Right lobe of liver (tissue), 6 donors: ENCODE data around the gene UBE2QL1. TPM values are rescaled to one million over a fixed set of nuclear protein-coding genes. Genes with fewer than 3 reads are reported as not detected.

Experiments used
- ATAC-seq, 4 donors: fragments of 200-7000 bp; cut with Tn5 transposase; one replicate each; pipeline ENCODE4 v1.9.1; 2020; ENCODE audit warnings: mild to moderate bottlenecking in 4 of 4, moderate library complexity in 4 of 4
- DNase-seq, 3 donors: peaks; one replicate each; pipeline ENCODE4 v3.0.0-alpha.2; 2020
- H3K27ac ChIP-seq, 3 donors: fragments of 200-600 bp; one replicate each; pipeline ENCODE4 v1.8.0; 2022
- H3K27me3 ChIP-seq, 2 donors: fragments of 200-600 bp; one replicate each; pipeline ENCODE4 v1.8.0; 2022
- H3K36me3 ChIP-seq, 4 donors: fragments of 200-600 bp; sonication (generic) in 1 of 4; one replicate each; pipeline versions ENCODE4 v1.5.1 to v1.8.0; 2017 to 2022; ENCODE audit warnings: control low read depth in 1 of 4
- H3K4me1 ChIP-seq, 4 donors: fragments of 200-600 bp; sonication (generic) in 1 of 4; one replicate each; pipeline versions ENCODE4 v1.5.1 to v1.8.0; 2017 to 2022; ENCODE audit warnings: control low read depth in 1 of 4
- H3K4me3 ChIP-seq, 3 donors: fragments of 200-600 bp; one replicate each; pipeline ENCODE4 v1.8.0; 2022
- H3K9me3 ChIP-seq, 4 donors: fragments of 200-600 bp; sonication (generic) in 1 of 4; one replicate each; pipeline versions ENCODE4 v1.5.1 to v1.8.0; 2017 to 2022; ENCODE audit warnings: control low read depth in 1 of 4
- CTCF ChIP-seq, 4 donors: fragments of 200-600 bp in 3 of 4; fragments of 450-650 bp in 1 of 4; IDR thresholded peaks; one replicate each; pipeline versions ENCODE4 v1.5.1 to v1.8.0; 2016 to 2022; ENCODE audit warnings: antibody characterized with exemption in 4 of 4, mild to moderate bottlenecking in 2 of 4
- POLR2A ChIP-seq: fragments of 450-650 bp; IDR thresholded peaks from one replicate; pipeline ENCODE4 v1.6.1; 2017; ENCODE audit warnings: antibody characterized with exemption, mild to moderate bottlenecking
- WGBS: methylation state at CpG from one replicate; pipeline ENCODE4 v1.1.6; 2018; ENCODE audit warnings: low coverage, low lambda C conversion rate; ENCODE audit not compliant: insufficient coverage; ENCODE audit errors: missing lambda C conversion rate; 5-methylcytosine and 5-hydroxymethylcytosine counted together
- intact Hi-C, 2 donors: fragments of 100-400 bp; cut with DNase I; formaldehyde crosslinking; loops; one replicate each; pipeline versions ENCODE4 v1.11.2 to v1.14.1; 2022
- total RNA-seq, 6 experiments: library from RNA; depleted of rRNA in 2 of 6; stranded (reverse); fragments of >200 nt in 2 of 6; fragmentation: NEBNext Ultra II Directional in 3 of 6; extraction: Animal tissue kit (Norgen Biotek cat#: 25700) in 3 of 6; gene quantifications; one replicate each; pipeline versions ENCODE4 v1.1.0 to v1.2.4, GENCODE V29; 2016 to 2023
- donor health status: DM: no; HTN: yes; CAD: no.
- donor health status: DM: no; HTN: no; CAD: no.
- donor health status: DM: no; HTN: no; CAD: no.
- donor health status: DM: no; HTN: yes; CAD: no.
- donor health status: DM: no; HTN: yes; CAD: no.

The UBE2QL1 gene
- total RNA-seq, 6 experiments from 2014 or later, result 0.20 to 0.74 (median 0.54) TPM

- no peak for ATAC-seq
- H3K27me3 ChIP-seq, result no peaks in the 10 kb centered on the region
- no peak for TF ChIP-seq CTCF (IDR thresholded peaks at IDR 0.05)
- TF ChIP-seq POLR2A, result no peak
- intact Hi-C loops, result no loop called here
- WGBS, result no CpG with 5 or more reads among the region's 10 CpGs
- H3K9me3 ChIP-seq, result no peaks in the 10 kb centered on the region
- no peaks in the 10 kb centered on the region for H3K4me1 ChIP-seq
- DNase-seq, result no peak
- H3K36me3 ChIP-seq, result no peaks in the 10 kb centered on the region
- no peak overlapping the region for H3K4me3 ChIP-seq
- no peak overlapping the region for H3K27ac ChIP-seq
These were observed 31.0 kb upstream of the UBE2QL1 start for GRCh38 chr5:6417657-6418056.

- no peak overlapping the region for H3K4me3 ChIP-seq
- H3K9me3 ChIP-seq, result no peaks in the 10 kb centered on the region
- 65% methylated on average over 3 of the region's 3 CpGs for WGBS
- H3K4me1 ChIP-seq, result no peaks in the 10 kb centered on the region
- H3K36me3 ChIP-seq, result no peaks in the 10 kb centered on the region
- H3K27me3 ChIP-seq, result no peaks in the 10 kb centered on the region
- DNase-seq (no peak), ATAC-seq (no peak)
- intact Hi-C loops, result no loop called here
- TF ChIP-seq POLR2A (no peak), CTCF (IDR thresholded peaks at IDR 0.05) (no peak)
- H3K27ac ChIP-seq, result no peak overlapping the region
These were observed 29.9 kb upstream of the UBE2QL1 start for GRCh38 chr5:6418679-6419276.

GRCh38 chr5:6419340-6419852 lies 29.3 kb upstream of the UBE2QL1 start:
- Histone ChIP-seq H3K27ac (no peak overlapping the region), H3K9me3 (no peaks in the 10 kb centered on the region), H3K4me3 (no peak overlapping the region), H3K36me3 (no peaks in the 10 kb centered on the region), H3K27me3 (no peaks in the 10 kb centered on the region), H3K4me1 (no peaks in the 10 kb centered on the region)
- TF ChIP-seq POLR2A (no peak), CTCF (IDR thresholded peaks at IDR 0.05) (no peak)
- 48% methylated on average over 8 of the region's 8 CpGs for WGBS
- DNase-seq (no peak), ATAC-seq (no peak)
- intact Hi-C loops, result no loop called here

DNA sequence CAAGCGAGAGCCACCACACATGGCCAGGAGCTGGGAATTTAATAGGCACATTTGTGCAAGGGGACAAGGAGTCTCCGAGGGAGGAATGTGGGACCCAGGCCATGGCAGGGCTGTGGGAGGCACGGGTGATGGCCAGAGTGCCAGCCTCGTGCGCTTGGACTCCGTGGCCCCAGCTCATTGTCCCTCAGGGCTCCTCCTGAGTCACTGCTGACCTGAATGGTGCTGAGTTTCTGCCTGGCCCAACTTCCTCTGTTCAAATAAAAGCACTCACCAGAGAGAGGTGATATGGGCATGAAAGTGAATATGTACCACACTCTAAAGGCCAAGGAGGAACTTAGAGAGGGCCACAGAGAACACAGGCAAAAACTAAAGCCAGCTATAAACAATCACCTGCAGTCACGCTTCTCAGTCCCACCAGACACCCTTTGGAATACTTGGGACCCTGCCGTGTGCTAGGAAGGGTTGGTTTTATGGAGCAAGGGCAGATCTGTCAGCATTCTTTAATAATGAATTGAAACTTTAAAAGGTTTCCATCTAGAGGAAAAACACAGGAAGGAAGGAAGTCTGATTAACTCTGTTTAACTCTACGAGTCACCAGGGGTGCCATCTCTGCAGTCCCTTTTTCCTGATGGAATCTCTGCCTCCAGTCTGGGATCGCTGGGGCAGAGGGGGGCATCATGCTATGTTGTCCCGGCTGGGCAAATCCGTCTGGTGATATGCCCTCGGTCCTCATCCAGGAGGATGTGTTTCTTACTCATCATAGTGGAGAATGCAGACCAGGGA lies 25.1 kb upstream of the UBE2QL1 start:
- H3K27ac ChIP-seq, result no peak overlapping the region
- WGBS, result 50% methylated on average over 6 of the region's 13 CpGs
- intact Hi-C loops, result no loop called here
- H3K9me3 ChIP-seq, result no peaks in the 10 kb centered on the region
- no peak overlapping the region for H3K4me3 ChIP-seq
- ATAC-seq, result no peak
- H3K27me3 ChIP-seq, result no peaks in the 10 kb centered on the region
- DNase-seq, result no peak
- no peaks in the 10 kb centered on the region for H3K36me3 ChIP-seq
- H3K4me1 ChIP-seq, result no peaks in the 10 kb centered on the region
- no peak for TF ChIP-seq POLR2A
- TF ChIP-seq CTCF (IDR thresholded peaks at IDR 0.05), result no peak
